ENCODE results near the gene C3orf33. TPM values are rescaled to one million over a fixed set of nuclear protein-coding genes. Genes with fewer than 3 reads are reported as not detected.
"Not testable (repeated sequence)": the region's sequence is repeated elsewhere in the genome, so short reads cannot be mapped to it uniquely, and the experiment has no call there.

Gene C3orf33, protein sequence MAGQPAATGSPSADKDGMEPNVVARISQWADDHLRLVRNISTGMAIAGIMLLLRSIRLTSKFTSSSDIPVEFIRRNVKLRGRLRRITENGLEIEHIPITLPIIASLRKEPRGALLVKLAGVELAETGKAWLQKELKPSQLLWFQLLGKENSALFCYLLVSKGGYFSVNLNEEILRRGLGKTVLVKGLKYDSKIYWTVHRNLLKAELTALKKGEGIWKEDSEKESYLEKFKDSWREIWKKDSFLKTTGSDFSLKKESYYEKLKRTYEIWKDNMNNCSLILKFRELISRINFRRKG
- 1 to 10 TPM; 4.9 to 7.6 TPM for total RNA-seq

DNA sequence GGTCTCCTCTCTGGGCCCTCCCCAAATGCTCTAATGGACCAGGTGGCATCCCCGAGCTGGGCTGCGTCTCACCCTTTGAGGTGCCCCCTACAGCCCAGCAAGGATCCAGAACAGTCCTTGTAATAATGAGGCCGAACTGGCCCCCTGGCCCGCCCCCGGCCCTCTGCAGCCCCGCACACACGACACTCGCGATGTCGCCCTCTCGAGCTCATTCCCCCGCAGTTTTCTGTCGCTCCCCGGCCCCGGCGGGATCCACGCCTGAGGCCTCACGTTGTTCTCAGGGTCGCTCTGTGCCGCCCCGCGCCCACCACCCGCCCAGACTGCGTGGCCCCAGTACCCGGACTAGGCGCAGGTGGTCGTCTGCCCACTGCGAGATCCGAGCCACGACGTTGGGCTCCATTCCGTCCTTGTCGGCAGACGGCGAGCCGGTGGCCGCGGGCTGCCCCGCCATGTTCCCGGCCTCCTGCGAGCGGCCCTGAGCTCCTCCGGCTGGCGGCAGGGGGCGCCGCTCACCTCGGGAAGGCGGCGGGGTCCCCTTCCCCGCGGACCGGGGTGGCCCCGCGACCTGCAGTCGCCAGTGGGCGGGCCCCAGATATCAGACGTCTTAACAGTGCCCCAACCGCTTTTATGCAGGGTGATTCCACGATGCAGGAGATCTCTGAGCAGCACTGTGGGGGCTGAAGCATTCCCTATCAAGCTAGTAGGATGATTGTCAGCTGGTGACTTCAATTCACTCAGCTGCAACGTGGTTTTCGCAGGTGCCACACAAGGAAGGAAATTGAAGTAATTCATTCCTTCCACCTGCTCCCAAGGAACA, at the start of gene C3orf33:
TSS of gene C3orf33 (minus strand) at position 477 of the 817 bp plus-strand sequence. CDS start at position 451, 26 bp downstream.
- TF ChIP-seq, protein P1, sequence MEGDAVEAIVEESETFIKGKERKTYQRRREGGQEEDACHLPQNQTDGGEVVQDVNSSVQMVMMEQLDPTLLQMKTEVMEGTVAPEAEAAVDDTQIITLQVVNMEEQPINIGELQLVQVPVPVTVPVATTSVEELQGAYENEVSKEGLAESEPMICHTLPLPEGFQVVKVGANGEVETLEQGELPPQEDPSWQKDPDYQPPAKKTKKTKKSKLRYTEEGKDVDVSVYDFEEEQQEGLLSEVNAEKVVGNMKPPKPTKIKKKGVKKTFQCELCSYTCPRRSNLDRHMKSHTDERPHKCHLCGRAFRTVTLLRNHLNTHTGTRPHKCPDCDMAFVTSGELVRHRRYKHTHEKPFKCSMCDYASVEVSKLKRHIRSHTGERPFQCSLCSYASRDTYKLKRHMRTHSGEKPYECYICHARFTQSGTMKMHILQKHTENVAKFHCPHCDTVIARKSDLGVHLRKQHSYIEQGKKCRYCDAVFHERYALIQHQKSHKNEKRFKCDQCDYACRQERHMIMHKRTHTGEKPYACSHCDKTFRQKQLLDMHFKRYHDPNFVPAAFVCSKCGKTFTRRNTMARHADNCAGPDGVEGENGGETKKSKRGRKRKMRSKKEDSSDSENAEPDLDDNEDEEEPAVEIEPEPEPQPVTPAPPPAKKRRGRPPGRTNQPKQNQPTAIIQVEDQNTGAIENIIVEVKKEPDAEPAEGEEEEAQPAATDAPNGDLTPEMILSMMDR (IDR thresholded peaks at IDR 0.05), result peak; percentile 50 to 84 (median 70)
- TF ChIP-seq POLR2A (IDR thresholded peaks at IDR 0.05), result peak; percentile 4
- TF ChIP-seq POLR2AphosphoS5 (IDR thresholded peaks at IDR 0.05), result peak; percentile 6
- peak; percentile 48 for DNase-seq (ENCODE audit: low spot score)

DNA sequence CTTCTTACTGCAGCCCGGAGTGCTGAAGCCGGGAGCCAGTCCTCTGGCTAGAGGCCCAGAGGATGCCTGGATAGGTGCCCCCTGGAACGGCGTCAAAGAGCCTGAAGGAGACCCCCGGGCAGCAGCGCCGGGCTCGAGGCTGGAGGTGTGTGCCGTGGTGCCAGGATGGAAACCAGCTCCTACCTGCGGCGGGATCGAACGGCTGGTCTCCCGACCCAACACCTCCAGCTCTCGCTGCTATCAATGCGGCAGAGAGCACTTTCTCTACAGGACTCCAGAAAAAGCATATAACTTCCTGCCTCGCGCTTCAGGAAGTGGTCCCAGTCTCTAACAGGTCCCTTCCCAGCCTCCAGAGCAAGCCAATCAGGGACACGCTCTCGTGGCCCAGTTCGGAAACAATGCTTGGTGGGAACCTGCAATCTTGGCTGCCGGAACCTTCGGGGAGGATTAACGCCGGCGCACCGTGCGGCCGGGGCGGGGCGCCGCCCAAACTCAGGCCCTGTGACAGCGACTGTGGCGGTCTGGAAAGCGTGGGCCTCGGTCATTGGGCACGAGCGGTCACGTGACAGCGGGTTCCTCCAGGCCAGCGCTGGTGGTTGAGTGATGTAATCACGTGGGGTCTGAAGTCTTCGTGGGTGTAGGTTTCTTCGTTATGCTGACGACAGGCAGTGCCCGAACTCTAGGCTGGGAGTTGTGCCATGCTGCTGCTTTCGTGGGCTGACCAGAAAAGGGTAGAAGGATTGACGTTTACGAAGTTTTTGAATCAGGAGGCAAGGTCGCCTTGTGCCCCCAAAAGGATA, 48.3 kb upstream of the C3orf33 start, which contains the start of gene SLC33A1:
TSS of gene SLC33A1 (minus strand) at position 287 of the 800 bp plus-strand sequence. CDS start 430 bp downstream, outside the sequence.
- WGBS, result under 1% methylated on average over 49 of the region's 50 CpGs
- H3K9me3 ChIP-seq, result no peaks in the 10 kb centered on the region
- no peaks in the 10 kb centered on the region for H3K4me1 ChIP-seq (replicated peaks)
- peak; percentile 99 for DNase-seq (ENCODE audit: low spot score)
- H3K27me3 ChIP-seq (replicated peaks; ENCODE audit: insufficient read depth), result no peaks in the 10 kb centered on the region
- H3K4me3 ChIP-seq, result peak within 1 kb of the TSS; percentile 77 to 97
- TF ChIP-seq, protein P1 (IDR thresholded peaks at IDR 0.05), result peak in 2 of 4 experiments; percentile 17 to 28
- TF ChIP-seq POLR2AphosphoS5 (IDR thresholded peaks at IDR 0.05) (peak; percentile 98), POLR2A (IDR thresholded peaks at IDR 0.05) (peak; percentile 56)
- H3K36me3 ChIP-seq, result no peaks in the 10 kb centered on the region
- H3K27ac ChIP-seq, result peak within 1 kb of the TSS; percentile 88 to 93
- intact Hi-C loops (cut with DNase I), result loop anchor here (1.0 to 5.0 kb wide), 2 partner anchors 16 to 47 kb away; partner anchors contain the start of genes C3orf33 and GMPS

More for the DNA sequence above, at the start of gene C3orf33:
- Histone ChIP-seq H3K36me3 (no peaks in the 10 kb centered on the region), H3K27me3 (replicated peaks; ENCODE audit: insufficient read depth) (no peaks in the 10 kb centered on the region), H3K27ac (peak within 1 kb of the TSS; percentile 83), H3K4me1 (replicated peaks) (no peaks in the 10 kb centered on the region), H3K4me3 (peak within 1 kb of the TSS; percentile 62 to 74), H3K9me3 (no peaks in the 10 kb centered on the region)
- WGBS, result 1% methylated on average over 59 of the region's 61 CpGs
- intact Hi-C loops (cut with DNase I), result loop anchor here (5.0 kb wide), 2 partner anchors 46 to 66 kb away; partner anchors contain the start of genes GMPS and SLC33A1

DNA sequence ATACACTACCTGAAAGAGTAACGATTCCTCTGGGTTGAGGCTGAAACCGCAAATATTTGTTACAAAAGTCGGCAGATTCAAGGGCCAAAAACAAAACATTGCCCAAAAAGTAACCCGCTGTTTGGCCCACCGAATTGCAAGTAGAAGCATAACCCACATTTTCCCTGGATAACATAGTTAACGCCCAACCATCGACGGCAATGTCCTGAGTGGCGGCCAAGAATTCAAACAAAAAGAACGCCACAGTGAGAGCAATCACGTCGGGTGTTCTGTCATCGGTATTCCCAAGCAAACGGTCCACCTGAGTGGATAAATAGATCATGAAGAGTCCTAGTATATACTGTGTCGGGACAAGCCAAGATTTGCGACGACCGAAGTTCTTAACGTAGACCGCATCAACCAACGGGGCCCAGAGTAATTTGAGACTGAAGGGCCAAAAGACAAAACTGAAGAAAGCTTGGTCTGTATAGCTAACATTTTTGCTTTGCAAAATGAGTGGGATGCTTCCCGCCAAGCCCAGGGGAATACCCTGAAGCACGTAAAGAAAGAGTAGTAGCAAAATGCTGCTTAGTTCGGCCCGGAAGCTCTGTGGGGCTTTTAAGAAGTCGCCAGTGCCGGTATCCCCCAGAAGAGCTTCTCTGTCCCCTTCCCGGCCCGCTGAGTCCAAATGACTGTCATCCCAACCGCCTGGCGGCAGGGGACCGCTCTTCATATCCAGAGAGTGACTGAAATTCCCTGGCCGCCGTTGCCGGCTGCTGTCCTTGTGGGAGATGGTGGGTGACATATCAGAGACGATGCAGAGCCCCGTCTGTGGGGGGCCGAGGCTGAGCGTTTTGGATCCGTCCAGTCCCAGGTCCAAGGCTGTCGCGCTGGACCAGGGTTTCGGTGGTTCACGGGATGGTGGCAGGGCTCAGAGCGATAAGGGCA, 47.4 kb upstream of the C3orf33 start:
- WGBS, result 1% methylated on average over 44 of the region's 45 CpGs
- DNase-seq (ENCODE audit: low spot score), result peak; percentile 8
- Histone ChIP-seq H3K36me3 (no peaks in the 10 kb centered on the region), H3K27me3 (replicated peaks; ENCODE audit: insufficient read depth) (no peaks in the 10 kb centered on the region), H3K9me3 (no peaks in the 10 kb centered on the region), H3K27ac (peak overlapping the region; percentile 88 to 93), H3K4me3 (peak overlapping the region; percentile 77 to 97), H3K4me1 (replicated peaks) (no peaks in the 10 kb centered on the region)
- intact Hi-C loops (cut with DNase I), result loop anchor here (1.0 to 5.0 kb wide), 2 partner anchors 17 to 46 kb away; partner anchors contain the start of genes C3orf33 and GMPS
- TF ChIP-seq POLR2AphosphoS5 (IDR thresholded peaks at IDR 0.05), result no peak
- TF ChIP-seq, protein P1 (IDR thresholded peaks at IDR 0.05), result no peak
- TF ChIP-seq POLR2A (IDR thresholded peaks at IDR 0.05), result no peak

DNA sequence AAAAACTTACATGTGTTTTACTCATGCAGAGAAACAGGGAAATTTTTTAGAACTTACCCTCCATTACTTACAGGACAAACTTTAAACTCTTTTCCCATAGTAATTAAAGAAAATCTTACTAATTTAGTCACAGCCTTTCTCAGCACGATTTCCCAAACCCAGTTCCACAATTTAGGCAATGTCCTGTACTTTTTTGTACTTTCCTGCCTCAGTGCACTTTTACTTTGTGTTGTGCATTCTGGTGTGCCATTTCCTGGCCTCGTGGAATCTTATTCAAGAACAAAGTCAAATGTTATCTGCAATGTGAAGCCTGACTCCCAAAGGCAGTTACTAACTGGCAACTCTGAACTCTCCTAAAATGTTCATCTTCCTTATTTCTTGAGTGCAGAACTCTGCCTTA, 46.3 kb upstream of the C3orf33 start:
- no peak for TF ChIP-seq POLR2AphosphoS5 (IDR thresholded peaks at IDR 0.05)
- no peak for TF ChIP-seq POLR2A (IDR thresholded peaks at IDR 0.05)
- TF ChIP-seq, protein P1 (IDR thresholded peaks at IDR 0.05), result no peak
- Histone ChIP-seq H3K4me3 (peak overlapping the region; percentile 77 to 97), H3K27me3 (replicated peaks; ENCODE audit: insufficient read depth) (no peaks in the 10 kb centered on the region), H3K4me1 (replicated peaks) (no peaks in the 10 kb centered on the region), H3K9me3 (no peaks in the 10 kb centered on the region), H3K27ac (no peak overlapping the region), H3K36me3 (no peaks in the 10 kb centered on the region)
- intact Hi-C loops (cut with DNase I), result loop anchor here (5.0 kb wide), 1 partner anchor 45 kb away; the partner anchor contains the start of gene C3orf33
- DNase-seq (ENCODE audit: low spot score), result no peak
- WGBS, result 36% methylated on average over 2 of the region's 2 CpGs

DNA sequence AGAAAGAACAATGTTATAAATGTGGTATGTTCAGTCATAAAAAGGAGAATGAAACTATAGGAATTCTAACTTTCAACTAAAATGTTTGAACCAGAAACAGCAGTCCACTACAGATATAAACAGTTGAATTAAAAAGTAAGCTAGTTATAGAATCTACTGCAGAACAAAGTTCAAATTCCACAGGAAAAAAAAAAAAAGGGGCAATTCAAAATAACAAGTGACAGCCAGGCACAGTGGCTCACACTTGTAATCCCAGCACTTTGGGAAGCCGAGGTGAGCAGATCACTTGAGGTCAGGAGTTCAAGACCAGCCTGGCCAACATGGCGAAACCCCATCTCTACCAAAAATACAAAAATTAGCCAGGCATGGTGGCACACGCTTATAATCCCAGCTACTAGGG, 43.3 kb upstream of the C3orf33 start:
- WGBS, result 88% methylated on average over 3 of the region's 3 CpGs

More for the DNA sequence above, 43.3 kb upstream of the C3orf33 start:
- H3K4me1 ChIP-seq (replicated peaks); H3K36me3 ChIP-seq; H3K27me3 ChIP-seq (replicated peaks; ENCODE audit: insufficient read depth); H3K4me3 ChIP-seq; DNase-seq (ENCODE audit: low spot score); H3K27ac ChIP-seq; H3K9me3 ChIP-seq; intact Hi-C loops (cut with DNase I): not testable (repeated sequence)
